Smooth muscle cell (in vitro differentiated cells): ENCODE results near the gene LANCL2. TPM values are rescaled to one million over a fixed set of nuclear protein-coding genes. Genes with fewer than 3 reads are reported as not detected.

Experiments used
- DNase-seq: peaks from one replicate; lab custom pipeline; 2025; ENCODE audit not compliant: unreplicated experiment; lab: John Stamatoyannopoulos, UW
- H2AFZ ChIP-seq: fragments of 200-600 bp; sonication (generic); 2 replicates; pipeline ENCODE4 v1.6.0; 2016; ENCODE audit warnings: antibody characterized with exemption, low read depth, mild to moderate bottlenecking
- H3F3A ChIP-seq: fragments of 200-600 bp; sonication (generic); 2 replicates; pipeline ENCODE4 v1.6.0; 2017; ENCODE audit warnings: antibody characterized with exemption, low read depth
- H3K27ac ChIP-seq: fragments of 200-600 bp; sonication (generic); 2 replicates; pipeline ENCODE4 v1.5.1; 2016; ENCODE audit warnings: low read depth, mild to moderate bottlenecking
- H3K27me3 ChIP-seq: fragments of 200-600 bp; sonication (generic); 2 replicates; pipeline ENCODE4 v1.6.1; 2016; ENCODE audit warnings: low read depth, mild to moderate bottlenecking
- H3K36me3 ChIP-seq: fragments of 200-600 bp; sonication (generic); 2 replicates; pipeline ENCODE4 v1.5.1; 2016; ENCODE audit warnings: low read depth
- H3K4me1 ChIP-seq: fragments of 200-600 bp; sonication (generic); 2 replicates; pipeline ENCODE4 v1.5.1; 2016; ENCODE audit warnings: low read depth
- H3K4me2 ChIP-seq: fragments of 200-600 bp; sonication (generic); 2 replicates; pipeline ENCODE4 v1.6.0; 2016; ENCODE audit warnings: mild to moderate bottlenecking
- H3K4me3 ChIP-seq: fragments of 200-600 bp; sonication (generic); 2 replicates; pipeline ENCODE4 v1.5.1; 2016; ENCODE audit warnings: mild to moderate bottlenecking
- H3K79me2 ChIP-seq: fragments of 200-600 bp; sonication (generic); 2 replicates; pipeline ENCODE4 v1.6.0; 2016; ENCODE audit warnings: low read depth, mild to moderate bottlenecking
- H3K9ac ChIP-seq: fragments of 200-600 bp; sonication (generic); 2 replicates; pipeline ENCODE4 v1.6.0; 2016; ENCODE audit warnings: low read depth
- H3K9me3 ChIP-seq: fragments of 200-600 bp; sonication (generic); replicated peaks from 2 replicates; pipeline ENCODE4 v1.5.1; 2016; ENCODE audit warnings: low read depth
- H4K20me1 ChIP-seq: fragments of 200-600 bp; sonication (generic); 2 replicates; pipeline ENCODE4 v1.6.0; 2016; ENCODE audit warnings: low read depth
- CTCF ChIP-seq: fragments of 200-600 bp; sonication (generic); IDR thresholded peaks from 2 replicates; pipeline ENCODE4 v1.5.1; 2017; ENCODE audit warnings: borderline replicate concordance, mild to moderate bottlenecking, antibody characterized with exemption; ENCODE audit not compliant: insufficient read depth, poor library complexity, severe bottlenecking
- WGBS: methylation state at CpG from one replicate; pipeline ENCODE4 v1.1.7; 2016; ENCODE audit warnings: low lambda C conversion rate; 5-methylcytosine and 5-hydroxymethylcytosine counted together
- polyA plus RNA-seq: library from polyadenylated mRNA; unstranded; fragments of >200 nt; fragmentation: Nextera tagmentation; extraction: Ambion mirVana; gene quantifications from 2 replicates; pipeline ENCODE4 v1.2.1, GENCODE V29; 2016
- total RNA-seq: library from RNA; depleted of rRNA; stranded (reverse); fragments of >200 nt; gene quantifications from 2 replicates; pipeline ENCODE4 v1.2.3, GENCODE V29; 2014

The LANCL2 gene
- total and polyA plus RNA-seq, 2 experiments from 2014 or later: 9.4 to 15.6 TPM

- DNase-seq: no peak
- H3K4me1 ChIP-seq: peaks cover 14% of the 10 kb centered on the region
- no peak overlapping the region for H2AFZ ChIP-seq
- no peaks in the 10 kb centered on the region for H3F3A ChIP-seq
- H3K79me2 ChIP-seq: peaks cover 3% of the 10 kb centered on the region
- no peak overlapping the region for H3K9ac ChIP-seq
- TF ChIP-seq CTCF: no peak
- WGBS: 21% methylated on average over 3 of the region's 3 CpGs
- H3K36me3 ChIP-seq: no peaks in the 10 kb centered on the region
- H3K4me2 ChIP-seq: peak overlapping the region; percentile 58
- H3K4me3 ChIP-seq: no peak overlapping the region
- peak overlapping the region; percentile 79 for H3K27ac ChIP-seq
- peaks cover 3% of the 10 kb centered on the region for H4K20me1 ChIP-seq
- H3K9me3 ChIP-seq: no peaks in the 10 kb centered on the region
- no peaks in the 10 kb centered on the region for H3K27me3 ChIP-seq
Measured at GRCh38 chr7:55420530-55420929, 55.4 kb downstream of the LANCL2 start.

- no peaks in the 10 kb centered on the region for H3F3A ChIP-seq
- H3K4me2 ChIP-seq: no peak overlapping the region
- peaks cover 14% of the 10 kb centered on the region for H3K4me1 ChIP-seq
- H3K27me3 ChIP-seq: no peaks in the 10 kb centered on the region
- no peak overlapping the region for H3K9ac ChIP-seq
- 76% methylated on average over 5 of the region's 5 CpGs for WGBS
- no peak overlapping the region for H2AFZ ChIP-seq
- no peaks in the 10 kb centered on the region for H3K9me3 ChIP-seq
- H4K20me1 ChIP-seq: peaks cover 3% of the 10 kb centered on the region
- peaks cover 3% of the 10 kb centered on the region for H3K79me2 ChIP-seq
- no peak overlapping the region for H3K4me3 ChIP-seq
- no peak for TF ChIP-seq CTCF
- no peak for DNase-seq
- no peak overlapping the region for H3K27ac ChIP-seq
- no peaks in the 10 kb centered on the region for H3K36me3 ChIP-seq
Measured at GRCh38 chr7:55423277-55423711, 58.2 kb downstream of the LANCL2 start.

- Histone ChIP-seq H3K36me3 (no peaks in the 10 kb centered on the region), H3K4me3 (no peak overlapping the region), H3K27ac (no peak overlapping the region), H3K9ac (no peak overlapping the region), H3K9me3 (no peaks in the 10 kb centered on the region), H3F3A (no peaks in the 10 kb centered on the region), H3K79me2 (peaks cover 3% of the 10 kb centered on the region), H2AFZ (no peak overlapping the region), H3K27me3 (no peaks in the 10 kb centered on the region), H3K4me2 (no peak overlapping the region), H4K20me1 (peaks cover 3% of the 10 kb centered on the region), H3K4me1 (peaks cover 14% of the 10 kb centered on the region)
- no peak for DNase-seq
- 69% methylated on average over 5 of the region's 5 CpGs for WGBS
- no peak for TF ChIP-seq CTCF
Measured at GRCh38 chr7:55423891-55424290, 58.8 kb downstream of the LANCL2 start.

- Histone ChIP-seq H3K27me3 (no peaks in the 10 kb centered on the region), H4K20me1 (peaks cover 3% of the 10 kb centered on the region), H3K4me2 (no peak overlapping the region), H3K79me2 (peaks cover 3% of the 10 kb centered on the region), H2AFZ (no peak overlapping the region), H3K36me3 (no peaks in the 10 kb centered on the region), H3K4me3 (no peak overlapping the region), H3F3A (no peaks in the 10 kb centered on the region), H3K9me3 (no peaks in the 10 kb centered on the region), H3K27ac (no peak overlapping the region), H3K4me1 (peaks cover 11% of the 10 kb centered on the region), H3K9ac (no peak overlapping the region)
- no peak for DNase-seq
- no peak for TF ChIP-seq CTCF
- 94% methylated on average over 11 of the region's 11 CpGs for WGBS
Measured at GRCh38 chr7:55425141-55425752, 60.1 kb downstream of the LANCL2 start.
